PC-9 (cell line): ENCODE data around the gene BRPF3.
"Not testable (repeated sequence)": the region's sequence is repeated elsewhere in the genome, so short reads cannot be mapped to it uniquely, and the experiment has no call there.

Experiments
- CTCF ChIP-seq: fragments of 200-600 bp; sonication (generic); conservative IDR thresholded peaks from 2 replicates; pipeline ENCODE4 v1.6.1; 2017; ENCODE audit warnings: mixed run types, antibody characterized with exemption, mild to moderate bottlenecking, moderate library complexity
- EZH2 ChIP-seq: fragments of 200-600 bp; sonication (generic); IDR thresholded peaks from 2 replicates; pipeline ENCODE4 v1.8.0; 2017; ENCODE audit warnings: antibody characterized with exemption, low read depth

- TF ChIP-seq CTCF, EZH2: not testable (repeated sequence)
Measured at GRCh38 chr6:36218516-36218915, 22.0 kb downstream of the BRPF3 start.
